Measurements from ENCODE around the gene MDC1.

DNA sequence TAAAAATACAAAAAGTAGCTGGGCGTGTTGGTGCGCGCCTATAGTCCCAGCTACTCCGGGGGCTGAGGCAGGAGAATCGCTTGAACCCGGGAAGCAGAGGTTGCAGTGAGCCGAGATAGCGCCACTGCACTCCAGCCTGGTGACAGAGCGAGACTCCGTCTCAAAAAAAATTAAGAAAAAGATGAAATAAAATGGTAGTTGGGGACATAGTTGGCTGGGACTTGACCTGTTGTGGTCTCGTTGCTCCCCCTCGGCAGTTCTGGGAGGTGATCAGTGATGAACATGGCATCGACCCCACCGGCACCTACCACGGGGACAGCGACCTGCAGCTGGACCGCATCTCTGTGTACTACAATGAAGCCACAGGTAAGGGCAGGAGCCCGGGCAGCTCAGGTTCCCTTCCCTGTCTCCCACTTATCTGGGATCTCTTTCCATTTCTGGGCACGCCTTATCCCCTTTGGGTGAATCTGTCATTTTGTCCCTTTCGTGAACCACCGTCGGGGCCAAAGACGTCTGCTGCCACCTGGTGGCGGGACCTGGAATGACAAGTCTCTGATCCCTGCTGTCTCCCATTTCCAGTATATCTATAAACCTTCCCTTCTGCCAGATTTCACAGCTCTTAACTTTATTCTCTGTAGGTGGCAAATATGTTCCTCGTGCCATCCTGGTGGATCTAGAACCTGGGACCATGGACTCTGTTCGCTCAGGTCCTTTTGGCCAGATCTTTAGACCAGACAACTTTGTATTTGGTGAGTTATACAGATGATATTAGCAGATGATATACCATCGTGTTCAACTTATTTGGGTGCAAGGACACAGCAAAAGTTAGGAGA is 5.4 kb upstream of the MDC1 start:
- no peak for TF ChIP-seq POLR2A (IDR thresholded peaks at IDR 0.05)
- TF ChIP-seq POLR2AphosphoS5 (IDR thresholded peaks at IDR 0.05), result peak; percentile 61 to 89 (median 67)
- TF ChIP-seq, protein P1, sequence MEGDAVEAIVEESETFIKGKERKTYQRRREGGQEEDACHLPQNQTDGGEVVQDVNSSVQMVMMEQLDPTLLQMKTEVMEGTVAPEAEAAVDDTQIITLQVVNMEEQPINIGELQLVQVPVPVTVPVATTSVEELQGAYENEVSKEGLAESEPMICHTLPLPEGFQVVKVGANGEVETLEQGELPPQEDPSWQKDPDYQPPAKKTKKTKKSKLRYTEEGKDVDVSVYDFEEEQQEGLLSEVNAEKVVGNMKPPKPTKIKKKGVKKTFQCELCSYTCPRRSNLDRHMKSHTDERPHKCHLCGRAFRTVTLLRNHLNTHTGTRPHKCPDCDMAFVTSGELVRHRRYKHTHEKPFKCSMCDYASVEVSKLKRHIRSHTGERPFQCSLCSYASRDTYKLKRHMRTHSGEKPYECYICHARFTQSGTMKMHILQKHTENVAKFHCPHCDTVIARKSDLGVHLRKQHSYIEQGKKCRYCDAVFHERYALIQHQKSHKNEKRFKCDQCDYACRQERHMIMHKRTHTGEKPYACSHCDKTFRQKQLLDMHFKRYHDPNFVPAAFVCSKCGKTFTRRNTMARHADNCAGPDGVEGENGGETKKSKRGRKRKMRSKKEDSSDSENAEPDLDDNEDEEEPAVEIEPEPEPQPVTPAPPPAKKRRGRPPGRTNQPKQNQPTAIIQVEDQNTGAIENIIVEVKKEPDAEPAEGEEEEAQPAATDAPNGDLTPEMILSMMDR (IDR thresholded peaks at IDR 0.05 in 8 of 11, conservative IDR thresholded peaks at IDR 0.05 in 3 of 11), result peak; percentile 91 to 98 (median 95)

All from spleen (tissue), 7 donors.